K562 (cell line): ENCODE measurements around the gene ARAP1. TPM values are rescaled to one million over a fixed set of nuclear protein-coding genes. Genes with fewer than 3 reads are reported as not detected.

Source experiments
- ADNP ChIP-seq: fragments of 200-800 bp; sonication (Bioruptor generic); IDR thresholded peaks from 2 replicates; pipeline ENCODE4 v1.6.1; 2016; ENCODE audit warnings: missing genetic modification characterization, missing compliant biosample characterization
- BRCA1 ChIP-seq, 2 experiments: fragments of 450-650 bp in 1 of 2; sonication (generic) in 1 of 2; formaldehyde crosslinking in 1 of 2; IDR thresholded peaks; 2 replicates each; pipeline versions ENCODE4 v1.5.0 to v1.6.1; 2017 to 2020; ENCODE audit warnings: mild to moderate bottlenecking in 1 of 2, missing genetic modification reagents in 1 of 2
- COPS2 ChIP-seq: fragments of 450-650 bp; conservative IDR thresholded peaks from 2 replicates; pipeline ENCODE4 v1.6.1; 2016; ENCODE audit warnings: mild to moderate bottlenecking, moderate library complexity
- EHMT2 ChIP-seq: fragments of 450-650 bp; IDR thresholded peaks from 2 replicates; pipeline ENCODE4 v1.6.1; 2018; ENCODE audit warnings: antibody characterized with exemption
- EZH2 ChIP-seq: IDR thresholded peaks from 2 replicates; pipeline ENCODE4 v1.6.1; 2012; ENCODE audit warnings: low read depth, mild to moderate bottlenecking, inconsistent platforms, low read length, borderline replicate concordance
- LEF1 ChIP-seq: fragments of 450-650 bp; IDR thresholded peaks from 2 replicates; pipeline ENCODE4 v1.6.1; 2016; ENCODE audit warnings: mild to moderate bottlenecking
- MEF2D ChIP-seq: conservative IDR thresholded peaks from 2 replicates; pipeline ENCODE4 v1.6.1; 2016; ENCODE audit warnings: low read depth, missing genetic modification characterization, missing compliant biosample characterization
- NCOA6 ChIP-seq: fragments of 450-650 bp; IDR thresholded peaks from 2 replicates; pipeline ENCODE4 v1.6.1; 2017; ENCODE audit warnings: mild to moderate bottlenecking
- NUFIP1 ChIP-seq: fragments of 450-650 bp; IDR thresholded peaks from 2 replicates; pipeline ENCODE4 v1.6.1; 2018; ENCODE audit not compliant: partially characterized antibody
- POLR2A ChIP-seq: fragments of 450-650 bp; conservative IDR thresholded peaks from 2 replicates; pipeline ENCODE4 v1.6.1; 2016
- POLR2H ChIP-seq: IDR thresholded peaks from 2 replicates; pipeline ENCODE4 v1.6.1; 2016; ENCODE audit warnings: missing genetic modification characterization, low read depth, mild to moderate bottlenecking, control low read depth, missing compliant biosample characterization, moderate library complexity
- RNF2 ChIP-seq: sonication (generic); IDR thresholded peaks from 2 replicates; pipeline ENCODE4 v1.6.1; 2016
- SMARCA4 ChIP-seq: fragments of 450-650 bp; IDR thresholded peaks from 2 replicates; pipeline ENCODE4 v1.6.1; 2016
- STAT5A ChIP-seq: IDR thresholded peaks from 2 replicates; pipeline ENCODE4 v1.6.1; 2012; ENCODE audit warnings: low read length, inconsistent platforms, borderline replicate concordance
- SUPT5H ChIP-seq: fragments of 450-650 bp; IDR thresholded peaks from 2 replicates; pipeline ENCODE4 v1.6.1; 2016
- TAL1 ChIP-seq: fragments of 450-650 bp; IDR thresholded peaks from 2 replicates; pipeline ENCODE4 v1.6.1; 2016; ENCODE audit warnings: mild to moderate bottlenecking
- TBL1XR1 ChIP-seq, 2 experiments: IDR thresholded peaks; 2 replicates each; pipeline ENCODE4 v1.6.1; 2012; ENCODE audit warnings: improper control_type of control experiment in 2 of 2, low read length in 2 of 2, mild to moderate bottlenecking in 1 of 2
- XRCC4 ChIP-seq: IDR thresholded peaks from one replicate; pipeline ENCODE4 v1.6.1; 2011; ENCODE audit not compliant: insufficient read depth, insufficient read length; ENCODE audit errors: extremely low read depth
- XRCC5 ChIP-seq: fragments of 200-400 bp; formaldehyde crosslinking; IDR thresholded peaks from 2 replicates; pipeline ENCODE4 v1.6.1; 2017; ENCODE audit warnings: low read depth, mild to moderate bottlenecking, low read length
- ZFX ChIP-seq: sonication (generic); formaldehyde crosslinking; IDR thresholded peaks from 2 replicates; pipeline ENCODE4 v1.8.0; 2022; ENCODE audit warnings: mild to moderate bottlenecking, missing genetic modification reagents, moderate library complexity
- ZNF124 ChIP-seq: sonication (generic); formaldehyde crosslinking; IDR thresholded peaks from 2 replicates; pipeline ENCODE4 v1.8.1; 2022; ENCODE audit warnings: missing genetic modification reagents
- ZNF174 ChIP-seq: fragments of 250-450 bp; sonication (Bioruptor Pico); IDR thresholded peaks from 2 replicates; pipeline ENCODE4 v1.4.0; 2020; ENCODE audit warnings: mild to moderate bottlenecking
- ZNF217 ChIP-seq: sonication (generic); formaldehyde crosslinking; IDR thresholded peaks from 2 replicates; pipeline ENCODE4 v1.8.0; 2022; ENCODE audit warnings: mild to moderate bottlenecking, missing genetic modification reagents
- ZNF239 ChIP-seq: fragments of 250-450 bp; sonication (Bioruptor Pico); IDR thresholded peaks from 2 replicates; pipeline ENCODE4 v1.4.0; 2020; ENCODE audit warnings: mild to moderate bottlenecking
- ZZZ3 ChIP-seq: fragments of 450-650 bp; IDR thresholded peaks from 2 replicates; pipeline ENCODE4 v1.6.1; 2016; ENCODE audit warnings: antibody characterized with exemption, mild to moderate bottlenecking, moderate library complexity
- polyA plus RNA-seq, 8 experiments: library from polyadenylated mRNA; depleted of rRNA in 4 of 8; stranded (reverse) in 5 of 8; unstranded in 3 of 8; fragments of >200 nt; fragmentation: Nextera tagmentation in 2 of 8; fragmentation: Illumina TruSeq in 1 of 8; extraction: Ambion mirVana in 2 of 8; extraction: Trizol in 1 of 8; gene quantifications; 2 replicates each; pipeline versions ENCODE4 v1.2.1 to v1.2.3, GENCODE V29; 2011 to 2014; ENCODE audit warnings: inconsistent platforms in 1 of 8, missing spikeins in 1 of 8
- total RNA-seq, 7 experiments: library from RNA; depleted of rRNA in 6 of 7; stranded (reverse); fragments of >200 nt in 6 of 7; fragmentation: Illumina TruSeq in 2 of 7; extraction: Trizol in 2 of 7; gene quantifications; 2 replicates each; pipeline versions ENCODE4 v1.2.1 to v1.2.3, GENCODE V29; 2011 to 2021; ENCODE audit warnings: low replicate concordance in 1 of 7
- TF ChIP-seq, protein P1 (sequence below): IDR thresholded peaks from 3 replicates; pipeline ENCODE4 v1.6.1; 2011; ENCODE audit warnings: borderline replicate concordance, mild to moderate bottlenecking; ENCODE audit not compliant: insufficient read length, insufficient read depth
- TF ChIP-seq, protein P2 (sequence below): fragments of 250-450 bp; sonication (Bioruptor Pico); IDR thresholded peaks from 2 replicates; pipeline ENCODE4 v1.9.0; 2021; ENCODE audit warnings: mild to moderate bottlenecking
- TF ChIP-seq, protein P3 (sequence below): IDR thresholded peaks from 2 replicates; pipeline ENCODE4 v1.6.1; 2014; ENCODE audit warnings: antibody characterized with exemption
- TF ChIP-seq, protein P4 (sequence below): fragments of 250-450 bp; sonication (Bioruptor Pico); IDR thresholded peaks from 2 replicates; pipeline ENCODE4 v1.8.0; 2022; ENCODE audit warnings: moderate library complexity, mild to moderate bottlenecking, inconsistent platforms

ARAP1 gene
- total and polyA plus RNA-seq, 9 of the 15 experiments (the other 6 are each of a cell fraction or from before 2014, with no cell fraction given) = 0.23 to 67.0 (median 24.6) TPM

DNA sequence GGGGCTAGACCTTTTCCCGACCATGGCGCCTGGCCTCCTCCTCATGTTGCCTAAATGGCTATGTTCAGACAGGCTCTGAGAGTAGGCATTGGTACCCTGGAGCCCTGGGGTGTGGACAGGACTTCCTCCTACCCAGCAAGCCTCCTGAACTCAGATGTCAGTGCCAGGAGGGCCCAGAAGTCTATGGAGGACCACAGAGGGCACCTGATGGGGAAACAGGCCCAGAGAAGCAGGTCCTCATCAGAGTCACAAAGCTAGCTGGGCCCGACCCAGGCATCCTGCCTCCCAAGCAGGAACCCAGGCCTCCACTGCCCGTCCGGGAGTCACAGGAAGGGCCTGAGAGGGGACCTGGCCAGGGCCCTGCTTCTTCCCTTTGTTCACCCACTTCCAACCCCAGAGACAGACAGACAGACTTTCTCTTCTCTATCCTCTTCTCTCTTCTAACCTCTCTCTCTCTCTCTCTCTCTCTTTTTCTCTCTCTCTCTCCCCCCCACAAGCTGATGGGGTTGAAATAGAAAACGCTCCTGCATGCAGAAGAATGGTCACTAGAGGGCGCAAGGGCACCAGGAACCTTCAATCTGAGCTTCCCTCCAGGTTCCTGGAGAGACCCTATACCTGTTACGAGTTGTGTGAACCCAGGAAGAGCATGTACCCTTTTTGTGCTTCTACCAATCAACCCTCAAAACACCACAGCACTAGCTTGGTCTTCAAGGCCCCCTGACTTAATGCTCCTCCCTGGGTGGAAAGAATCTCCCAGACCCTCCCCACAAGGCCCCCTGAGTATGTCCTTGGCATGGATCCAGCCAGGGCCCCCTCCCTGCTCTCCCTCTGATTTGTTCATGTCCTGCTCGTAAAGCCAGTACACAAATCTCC, 27.1 kb downstream of the ARAP1 start (continued):
- no peak for TF ChIP-seq ZNF174 (CRISPR knock-in tag)
- no peak for TF ChIP-seq RNF2
- TF ChIP-seq COPS2 = no peak
- TF ChIP-seq STAT5A = no peak
- no peak for TF ChIP-seq POLR2H (tag)
- TF ChIP-seq TBL1XR1 (IDR thresholded peaks at IDR 0.05; ENCODE audit: low read length in 2 of 2) = no peak
- no peak for TF ChIP-seq BRCA1 (IDR thresholded peaks at IDR 0.05)
- TF ChIP-seq BRCA1 (CRISPR knock-in tag; IDR thresholded peaks at IDR 0.05) = no peak
- no peak for TF ChIP-seq MEF2D (tag)
- TF ChIP-seq, protein P1, sequence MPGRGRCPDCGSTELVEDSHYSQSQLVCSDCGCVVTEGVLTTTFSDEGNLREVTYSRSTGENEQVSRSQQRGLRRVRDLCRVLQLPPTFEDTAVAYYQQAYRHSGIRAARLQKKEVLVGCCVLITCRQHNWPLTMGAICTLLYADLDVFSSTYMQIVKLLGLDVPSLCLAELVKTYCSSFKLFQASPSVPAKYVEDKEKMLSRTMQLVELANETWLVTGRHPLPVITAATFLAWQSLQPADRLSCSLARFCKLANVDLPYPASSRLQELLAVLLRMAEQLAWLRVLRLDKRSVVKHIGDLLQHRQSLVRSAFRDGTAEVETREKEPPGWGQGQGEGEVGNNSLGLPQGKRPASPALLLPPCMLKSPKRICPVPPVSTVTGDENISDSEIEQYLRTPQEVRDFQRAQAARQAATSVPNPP = no peak
- TF ChIP-seq ZZZ3 = no peak
- TF ChIP-seq ZNF124 (CRISPR knock-in tag) = no peak
- TF ChIP-seq SUPT5H = no peak
- TF ChIP-seq SMARCA4 = no peak
- TF ChIP-seq NUFIP1 = no peak
- no peak for TF ChIP-seq POLR2A
- no peak for TF ChIP-seq EZH2
- TF ChIP-seq ZFX (CRISPR knock-in tag) = no peak
- TF ChIP-seq XRCC5 = peak; percentile 80; the same call in 1 of the 2 replicates
- TF ChIP-seq XRCC4 = no peak
- TF ChIP-seq LEF1 = no peak
- TF ChIP-seq ZNF239 = no peak
- no peak for TF ChIP-seq NCOA6
- TF ChIP-seq, protein P2, sequence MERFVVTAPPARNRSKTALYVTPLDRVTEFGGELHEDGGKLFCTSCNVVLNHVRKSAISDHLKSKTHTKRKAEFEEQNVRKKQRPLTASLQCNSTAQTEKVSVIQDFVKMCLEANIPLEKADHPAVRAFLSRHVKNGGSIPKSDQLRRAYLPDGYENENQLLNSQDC (CRISPR knock-in tag) = no peak
- TF ChIP-seq ADNP (tag) = no peak
- TF ChIP-seq, protein P3, sequence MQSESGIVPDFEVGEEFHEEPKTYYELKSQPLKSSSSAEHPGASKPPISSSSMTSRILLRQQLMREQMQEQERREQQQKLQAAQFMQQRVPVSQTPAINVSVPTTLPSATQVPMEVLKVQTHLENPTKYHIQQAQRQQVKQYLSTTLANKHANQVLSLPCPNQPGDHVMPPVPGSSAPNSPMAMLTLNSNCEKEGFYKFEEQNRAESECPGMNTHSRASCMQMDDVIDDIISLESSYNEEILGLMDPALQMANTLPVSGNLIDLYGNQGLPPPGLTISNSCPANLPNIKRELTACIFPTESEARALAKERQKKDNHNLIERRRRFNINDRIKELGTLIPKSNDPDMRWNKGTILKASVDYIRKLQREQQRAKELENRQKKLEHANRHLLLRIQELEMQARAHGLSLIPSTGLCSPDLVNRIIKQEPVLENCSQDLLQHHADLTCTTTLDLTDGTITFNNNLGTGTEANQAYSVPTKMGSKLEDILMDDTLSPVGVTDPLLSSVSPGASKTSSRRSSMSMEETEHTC = no peak
- TF ChIP-seq TAL1 = no peak
- no peak for TF ChIP-seq ZNF217 (CRISPR knock-in tag)
- no peak for TF ChIP-seq EHMT2
- TF ChIP-seq, protein P4, sequence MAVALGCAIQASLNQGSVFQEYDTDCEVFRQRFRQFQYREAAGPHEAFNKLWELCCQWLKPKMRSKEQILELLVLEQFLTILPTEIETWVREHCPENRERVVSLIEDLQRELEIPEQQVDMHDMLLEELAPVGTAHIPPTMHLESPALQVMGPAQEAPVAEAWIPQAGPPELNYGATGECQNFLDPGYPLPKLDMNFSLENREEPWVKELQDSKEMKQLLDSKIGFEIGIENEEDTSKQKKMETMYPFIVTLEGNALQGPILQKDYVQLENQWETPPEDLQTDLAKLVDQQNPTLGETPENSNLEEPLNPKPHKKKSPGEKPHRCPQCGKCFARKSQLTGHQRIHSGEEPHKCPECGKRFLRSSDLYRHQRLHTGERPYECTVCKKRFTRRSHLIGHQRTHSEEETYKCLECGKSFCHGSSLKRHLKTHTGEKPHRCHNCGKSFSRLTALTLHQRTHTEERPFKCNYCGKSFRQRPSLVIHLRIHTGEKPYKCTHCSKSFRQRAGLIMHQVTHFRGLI (CRISPR knock-in tag) = no peak
